HEK293 (cell line): ENCODE data around the gene GPATCH3.

ENCODE experiments used
- MYNN ChIP-seq: fragments of 450-650 bp; formaldehyde crosslinking; IDR thresholded peaks from 2 replicates; pipeline ENCODE4 v1.5.1; 2016; ENCODE audit warnings: missing biosample characterization, missing genetic modification characterization, borderline replicate concordance
- PRDM1 ChIP-seq: fragments of 450-650 bp; formaldehyde crosslinking; IDR thresholded peaks from 2 replicates; pipeline ENCODE4; 2016; ENCODE audit warnings: missing biosample characterization, missing genetic modification characterization
- SCRT2 ChIP-seq: fragments of 450-650 bp; formaldehyde crosslinking; IDR thresholded peaks from 2 replicates; pipeline ENCODE4 v1.5.1; 2016; ENCODE audit warnings: missing biosample characterization, missing genetic modification characterization
- ZNF423 ChIP-seq: fragments of 450-650 bp; formaldehyde crosslinking; IDR thresholded peaks from 2 replicates; pipeline ENCODE4 v1.5.1; 2016; ENCODE audit warnings: missing biosample characterization, missing genetic modification characterization
- ZNF707 ChIP-seq: fragments of 450-650 bp; formaldehyde crosslinking; IDR thresholded peaks from 2 replicates; pipeline ENCODE4 v1.5.1; 2016; ENCODE audit warnings: missing biosample characterization, missing genetic modification characterization
- ZNF76 ChIP-seq: fragments of 450-650 bp; formaldehyde crosslinking; IDR thresholded peaks from 2 replicates; pipeline ENCODE4; 2016; ENCODE audit warnings: low read depth, missing biosample characterization, missing genetic modification characterization, borderline replicate concordance
- ZSCAN30 ChIP-seq: fragments of 450-650 bp; IDR thresholded peaks from 2 replicates; pipeline ENCODE4 v1.5.1; 2018; ENCODE audit warnings: missing biosample characterization, mild to moderate bottlenecking, missing genetic modification characterization, moderate library complexity
- TF ChIP-seq, protein P1 (sequence below): fragments of 450-650 bp; formaldehyde crosslinking; IDR thresholded peaks from 2 replicates; pipeline ENCODE4 v1.5.1; 2016; ENCODE audit warnings: missing biosample characterization, missing genetic modification characterization, low read depth
- TF ChIP-seq, protein P2 (sequence below): fragments of 450-650 bp; formaldehyde crosslinking; conservative IDR thresholded peaks from 2 replicates; pipeline ENCODE4 v1.5.1; 2016; ENCODE audit warnings: low read depth, missing biosample characterization, missing genetic modification characterization
- TF ChIP-seq, protein P3 (sequence below): fragments of 450-650 bp; formaldehyde crosslinking; IDR thresholded peaks from 2 replicates; pipeline ENCODE4 v1.5.1; 2016; ENCODE audit warnings: missing biosample characterization, missing genetic modification characterization
- TF ChIP-seq, protein P4 (sequence below): fragments of 450-650 bp; formaldehyde crosslinking; IDR thresholded peaks from 2 replicates; pipeline ENCODE4 v1.5.1; 2016; ENCODE audit warnings: missing biosample characterization, missing genetic modification characterization

DNA sequence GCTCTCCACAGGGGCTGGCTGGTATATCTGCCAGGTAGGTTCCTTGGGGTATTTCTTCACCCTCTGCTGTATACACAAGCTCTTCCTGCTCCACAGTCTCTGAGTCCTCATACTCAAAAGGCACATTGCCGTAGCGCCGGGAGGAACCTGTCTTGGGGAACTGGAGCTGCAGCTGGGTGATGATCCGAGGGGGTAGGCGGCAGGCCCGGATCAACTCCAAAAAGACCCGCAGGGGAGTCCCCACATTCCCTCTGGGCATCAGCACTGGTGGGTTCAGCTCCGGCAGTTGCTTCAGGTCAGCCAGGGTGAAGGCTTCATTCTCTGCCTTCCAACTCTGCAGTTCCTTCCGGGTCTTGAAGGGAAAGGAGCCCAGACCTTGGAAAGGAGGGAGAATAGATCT, 2.9 kb downstream of the GPATCH3 start:
- TF ChIP-seq, protein P1, sequence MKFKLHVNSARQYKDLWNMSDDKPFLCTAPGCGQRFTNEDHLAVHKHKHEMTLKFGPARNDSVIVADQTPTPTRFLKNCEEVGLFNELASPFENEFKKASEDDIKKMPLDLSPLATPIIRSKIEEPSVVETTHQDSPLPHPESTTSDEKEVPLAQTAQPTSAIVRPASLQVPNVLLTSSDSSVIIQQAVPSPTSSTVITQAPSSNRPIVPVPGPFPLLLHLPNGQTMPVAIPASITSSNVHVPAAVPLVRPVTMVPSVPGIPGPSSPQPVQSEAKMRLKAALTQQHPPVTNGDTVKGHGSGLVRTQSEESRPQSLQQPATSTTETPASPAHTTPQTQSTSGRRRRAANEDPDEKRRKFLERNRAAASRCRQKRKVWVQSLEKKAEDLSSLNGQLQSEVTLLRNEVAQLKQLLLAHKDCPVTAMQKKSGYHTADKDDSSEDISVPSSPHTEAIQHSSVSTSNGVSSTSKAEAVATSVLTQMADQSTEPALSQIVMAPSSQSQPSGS (tag by site-specific recombination) = no peak
- TF ChIP-seq ZNF76 (tag by site-specific recombination) (no peak), MYNN (tag by site-specific recombination) (no peak), ZNF423 (tag by site-specific recombination) (no peak), SCRT2 (tag by site-specific recombination) (no peak), ZSCAN30 (tag by site-specific recombination) (no peak), PRDM1 (no peak), ZNF707 (tag by site-specific recombination) (no peak)
- TF ChIP-seq, protein P2, sequence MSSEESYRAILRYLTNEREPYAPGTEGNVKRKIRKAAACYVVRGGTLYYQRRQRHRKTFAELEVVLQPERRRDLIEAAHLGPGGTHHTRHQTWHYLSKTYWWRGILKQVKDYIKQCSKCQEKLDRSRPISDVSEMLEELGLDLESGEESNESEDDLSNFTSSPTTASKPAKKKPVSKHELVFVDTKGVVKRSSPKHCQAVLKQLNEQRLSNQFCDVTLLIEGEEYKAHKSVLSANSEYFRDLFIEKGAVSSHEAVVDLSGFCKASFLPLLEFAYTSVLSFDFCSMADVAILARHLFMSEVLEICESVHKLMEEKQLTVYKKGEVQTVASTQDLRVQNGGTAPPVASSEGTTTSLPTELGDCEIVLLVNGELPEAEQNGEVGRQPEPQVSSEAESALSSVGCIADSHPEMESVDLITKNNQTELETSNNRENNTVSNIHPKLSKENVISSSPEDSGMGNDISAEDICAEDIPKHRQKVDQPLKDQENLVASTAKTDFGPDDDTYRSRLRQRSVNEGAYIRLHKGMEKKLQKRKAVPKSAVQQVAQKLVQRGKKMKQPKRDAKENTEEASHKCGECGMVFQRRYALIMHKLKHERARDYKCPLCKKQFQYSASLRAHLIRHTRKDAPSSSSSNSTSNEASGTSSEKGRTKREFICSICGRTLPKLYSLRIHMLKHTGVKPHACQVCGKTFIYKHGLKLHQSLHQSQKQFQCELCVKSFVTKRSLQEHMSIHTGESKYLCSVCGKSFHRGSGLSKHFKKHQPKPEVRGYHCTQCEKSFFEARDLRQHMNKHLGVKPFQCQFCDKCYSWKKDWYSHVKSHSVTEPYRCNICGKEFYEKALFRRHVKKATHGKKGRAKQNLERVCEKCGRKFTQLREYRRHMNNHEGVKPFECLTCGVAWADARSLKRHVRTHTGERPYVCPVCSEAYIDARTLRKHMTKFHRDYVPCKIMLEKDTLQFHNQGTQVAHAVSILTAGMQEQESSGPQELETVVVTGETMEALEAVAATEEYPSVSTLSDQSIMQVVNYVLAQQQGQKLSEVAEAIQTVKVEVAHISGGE (tag by site-specific recombination) = no peak
- TF ChIP-seq, protein P3, sequence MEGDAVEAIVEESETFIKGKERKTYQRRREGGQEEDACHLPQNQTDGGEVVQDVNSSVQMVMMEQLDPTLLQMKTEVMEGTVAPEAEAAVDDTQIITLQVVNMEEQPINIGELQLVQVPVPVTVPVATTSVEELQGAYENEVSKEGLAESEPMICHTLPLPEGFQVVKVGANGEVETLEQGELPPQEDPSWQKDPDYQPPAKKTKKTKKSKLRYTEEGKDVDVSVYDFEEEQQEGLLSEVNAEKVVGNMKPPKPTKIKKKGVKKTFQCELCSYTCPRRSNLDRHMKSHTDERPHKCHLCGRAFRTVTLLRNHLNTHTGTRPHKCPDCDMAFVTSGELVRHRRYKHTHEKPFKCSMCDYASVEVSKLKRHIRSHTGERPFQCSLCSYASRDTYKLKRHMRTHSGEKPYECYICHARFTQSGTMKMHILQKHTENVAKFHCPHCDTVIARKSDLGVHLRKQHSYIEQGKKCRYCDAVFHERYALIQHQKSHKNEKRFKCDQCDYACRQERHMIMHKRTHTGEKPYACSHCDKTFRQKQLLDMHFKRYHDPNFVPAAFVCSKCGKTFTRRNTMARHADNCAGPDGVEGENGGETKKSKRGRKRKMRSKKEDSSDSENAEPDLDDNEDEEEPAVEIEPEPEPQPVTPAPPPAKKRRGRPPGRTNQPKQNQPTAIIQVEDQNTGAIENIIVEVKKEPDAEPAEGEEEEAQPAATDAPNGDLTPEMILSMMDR = no peak
- TF ChIP-seq, protein P4, sequence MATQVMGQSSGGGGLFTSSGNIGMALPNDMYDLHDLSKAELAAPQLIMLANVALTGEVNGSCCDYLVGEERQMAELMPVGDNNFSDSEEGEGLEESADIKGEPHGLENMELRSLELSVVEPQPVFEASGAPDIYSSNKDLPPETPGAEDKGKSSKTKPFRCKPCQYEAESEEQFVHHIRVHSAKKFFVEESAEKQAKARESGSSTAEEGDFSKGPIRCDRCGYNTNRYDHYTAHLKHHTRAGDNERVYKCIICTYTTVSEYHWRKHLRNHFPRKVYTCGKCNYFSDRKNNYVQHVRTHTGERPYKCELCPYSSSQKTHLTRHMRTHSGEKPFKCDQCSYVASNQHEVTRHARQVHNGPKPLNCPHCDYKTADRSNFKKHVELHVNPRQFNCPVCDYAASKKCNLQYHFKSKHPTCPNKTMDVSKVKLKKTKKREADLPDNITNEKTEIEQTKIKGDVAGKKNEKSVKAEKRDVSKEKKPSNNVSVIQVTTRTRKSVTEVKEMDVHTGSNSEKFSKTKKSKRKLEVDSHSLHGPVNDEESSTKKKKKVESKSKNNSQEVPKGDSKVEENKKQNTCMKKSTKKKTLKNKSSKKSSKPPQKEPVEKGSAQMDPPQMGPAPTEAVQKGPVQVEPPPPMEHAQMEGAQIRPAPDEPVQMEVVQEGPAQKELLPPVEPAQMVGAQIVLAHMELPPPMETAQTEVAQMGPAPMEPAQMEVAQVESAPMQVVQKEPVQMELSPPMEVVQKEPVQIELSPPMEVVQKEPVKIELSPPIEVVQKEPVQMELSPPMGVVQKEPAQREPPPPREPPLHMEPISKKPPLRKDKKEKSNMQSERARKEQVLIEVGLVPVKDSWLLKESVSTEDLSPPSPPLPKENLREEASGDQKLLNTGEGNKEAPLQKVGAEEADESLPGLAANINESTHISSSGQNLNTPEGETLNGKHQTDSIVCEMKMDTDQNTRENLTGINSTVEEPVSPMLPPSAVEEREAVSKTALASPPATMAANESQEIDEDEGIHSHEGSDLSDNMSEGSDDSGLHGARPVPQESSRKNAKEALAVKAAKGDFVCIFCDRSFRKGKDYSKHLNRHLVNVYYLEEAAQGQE (tag by site-specific recombination) = no peak
